H54 (cell line): ENCODE data around the gene NHLRC1.

ENCODE experiments used
- DNase-seq: peaks from one replicate; pipeline ENCODE4 v3.0.0; 2011; ENCODE audit warnings: low spot score, mixed read lengths; ENCODE audit not compliant: insufficient read length
- FAIRE-seq: peaks from 3 replicates; lab custom pipeline; 2011; peaks lifted over from hg19 to GRCh38; lab: Jason Lieb, UNC
- POLR2A ChIP-seq: IDR thresholded peaks from 2 replicates; pipeline ENCODE4 v1.6.1; 2011; ENCODE audit warnings: low read depth, mild to moderate bottlenecking, low read length

Gene NHLRC1

GRCh38 chr6:18148304-18149025 lies 26.0 kb upstream of the NHLRC1 start:
- peak; percentile 29 for DNase-seq
- FAIRE-seq: peak; percentile 100
- no peak for TF ChIP-seq POLR2A

GRCh38 chr6:18147616-18148015 lies 25.1 kb upstream of the NHLRC1 start:
- TF ChIP-seq POLR2A: no peak
- DNase-seq: no peak
- no peak for FAIRE-seq

GRCh38 chr6:18147160-18147559 lies 24.7 kb upstream of the NHLRC1 start:
- FAIRE-seq (peak; percentile 88), DNase-seq (peak; percentile 22)
- TF ChIP-seq POLR2A: no peak

GRCh38 chr6:18142591-18142861 lies 20.0 kb upstream of the NHLRC1 start:
- no peak for TF ChIP-seq POLR2A
- FAIRE-seq (no peak), DNase-seq (no peak)

GRCh38 chr6:18141805-18142590 lies 19.5 kb upstream of the NHLRC1 start:
- no peak for FAIRE-seq
- no peak for TF ChIP-seq POLR2A
- DNase-seq: no peak

- no peak for TF ChIP-seq POLR2A
- FAIRE-seq (no peak), DNase-seq (no peak)
These were observed 17.6 kb upstream of the NHLRC1 start for GRCh38 chr6:18139935-18140621.

GRCh38 chr6:18138906-18139305 lies 16.4 kb upstream of the NHLRC1 start:
- no peak for TF ChIP-seq POLR2A
- FAIRE-seq (no peak), DNase-seq (no peak)

GRCh38 chr6:18136260-18136659 lies 13.8 kb upstream of the NHLRC1 start:
- DNase-seq: no peak
- TF ChIP-seq POLR2A: no peak
- no peak for FAIRE-seq

GRCh38 chr6:18135171-18135570 lies 12.7 kb upstream of the NHLRC1 start:
- no peak for TF ChIP-seq POLR2A
- FAIRE-seq: no peak
- DNase-seq: no peak

- no peak for FAIRE-seq
- TF ChIP-seq POLR2A: no peak
- no peak for DNase-seq
These were observed 9.9 kb upstream of the NHLRC1 start for GRCh38 chr6:18132346-18132745.

GRCh38 chr6:18126121-18126520 lies 3.6 kb upstream of the NHLRC1 start:
- FAIRE-seq: no peak
- DNase-seq: no peak

GRCh38 chr6:18121580-18122127 lies 823 bp downstream of the NHLRC1 start:
- no peak for DNase-seq
- no peak for TF ChIP-seq POLR2A
- FAIRE-seq: no peak

More at GRCh38 chr6:18126121-18126520, 3.6 kb upstream of the NHLRC1 start:
- TF ChIP-seq POLR2A: no peak

- DNase-seq (no peak), FAIRE-seq (no peak)
- no peak for TF ChIP-seq POLR2A
These were observed 3.2 kb downstream of the NHLRC1 start for GRCh38 chr6:18119236-18119635.

GRCh38 chr6:18118330-18118729 lies 4.1 kb downstream of the NHLRC1 start:
- no peak for TF ChIP-seq POLR2A
- FAIRE-seq (no peak), DNase-seq (no peak)
